Activated T-cell treated with anti-CD3 and anti-CD28 coated beads, Interleukin-2, amount 50 U/mL, for 72 hours (primary cell): ENCODE data around the gene SYMPK. TPM values are rescaled to one million over a fixed set of nuclear protein-coding genes. Genes with fewer than 3 reads are reported as not detected.
"Not testable (repeated sequence)": the region's sequence is repeated elsewhere in the genome, so short reads cannot be mapped to it uniquely, and the experiment has no call there.

Experiments used
- ATAC-seq, 2 donors: fragments of 150-1000 bp; cut with Tn5 transposase; replicated peaks in 1 of 2; 2 replicates each; pipeline ENCODE4 v1.10.0; 2021; ENCODE audit warnings: moderate library complexity in 2 of 2, mild to moderate bottlenecking in 1 of 2
- DNase-seq, 2 donors: peaks; one replicate each; pipeline ENCODE4 v3.0.0; 2021 to 2022; ENCODE audit warnings: mixed read lengths in 1 of 2
- H3K27ac Mint-ChIP-seq: one replicate; pipeline ENCODE4 v1.8.0; 2022; ENCODE audit warnings: mild to moderate bottlenecking, moderate library complexity, mixed read lengths
- H3K27me3 Mint-ChIP-seq: one replicate; pipeline ENCODE4 v1.8.0; 2022; ENCODE audit warnings: low read depth, mixed read lengths
- H3K36me3 Mint-ChIP-seq, 2 donors: one replicate each; pipeline ENCODE4 v1.8.0; 2022; ENCODE audit warnings: mixed read lengths in 2 of 2, mild to moderate bottlenecking in 1 of 2; ENCODE audit not compliant: insufficient read depth in 2 of 2
- H3K4me1 Mint-ChIP-seq: one replicate; pipeline ENCODE4 v1.8.0; 2022; ENCODE audit warnings: low read depth, mixed read lengths
- H3K4me3 Mint-ChIP-seq, 2 donors: one replicate each; pipeline ENCODE4 v1.8.0; 2022; ENCODE audit warnings: mild to moderate bottlenecking in 2 of 2, mixed read lengths in 2 of 2, moderate library complexity in 2 of 2
- H3K9me3 Mint-ChIP-seq, 2 donors: one replicate each; pipeline ENCODE4 v1.8.0; 2022; ENCODE audit warnings: mixed read lengths in 2 of 2
- total RNA-seq, 2 donors: library from RNA; stranded (reverse); gene quantifications; one replicate each; pipeline ENCODE4 v1.2.3, GENCODE V29; 2022

The SYMPK gene
- total RNA-seq, 2 donors from 2014 or later: 95.5 to 112 TPM

- Mint-ChIP-seq H3K36me3 (peaks cover 7 to 11% of the 10 kb centered on the region in 2 donors), H3K4me1 (peaks cover 17% of the 10 kb centered on the region)
- ATAC-seq: no peak
Measured at GRCh38 chr19:45897261-45897812, 34.4 kb upstream of the SYMPK start.

GRCh38 chr19:45895983-45896599 is 33.1 kb upstream of the SYMPK start:
- H3K36me3 Mint-ChIP-seq: peaks cover 5 to 11% of the 10 kb centered on the region in 2 donors
- peaks cover 17% of the 10 kb centered on the region for H3K4me1 Mint-ChIP-seq
- not testable (repeated sequence) for DNase-seq, H3K4me3 Mint-ChIP-seq, H3K27ac Mint-ChIP-seq, ATAC-seq, H3K9me3 Mint-ChIP-seq, H3K27me3 Mint-ChIP-seq

More at GRCh38 chr19:45897261-45897812, 34.4 kb upstream of the SYMPK start:
- DNase-seq: no peak
- Mint-ChIP-seq H3K27ac (no peak overlapping the region), H3K9me3 (no peaks in the 10 kb centered on the region), H3K4me3 (no peak overlapping the region), H3K27me3 (no peaks in the 10 kb centered on the region)

DNA sequence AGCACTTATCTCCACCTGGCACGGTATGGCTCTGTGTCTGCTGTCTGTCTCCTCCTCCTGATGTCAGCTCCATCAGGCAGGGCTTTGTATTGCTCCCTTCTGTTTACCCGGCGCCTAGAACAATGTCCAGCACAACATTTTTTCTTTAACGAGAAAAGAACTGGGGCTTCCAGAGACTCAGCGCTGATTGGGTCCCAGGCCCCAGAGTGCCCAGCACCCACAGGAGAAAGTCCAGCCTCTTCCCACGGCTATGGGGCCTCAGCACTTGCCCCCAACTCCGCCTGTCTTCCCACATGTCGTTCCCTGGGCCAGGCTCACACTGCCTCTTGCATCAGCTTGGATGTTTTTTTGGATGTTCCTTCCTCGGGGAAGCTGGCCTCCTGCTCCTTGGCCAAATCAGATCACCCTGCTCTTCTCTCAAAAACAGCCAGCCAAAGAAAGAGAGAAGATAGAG is 32.6 kb upstream of the SYMPK start:
- Mint-ChIP-seq H3K36me3 (peaks cover 5 to 11% of the 10 kb centered on the region in 2 donors), H3K4me3 (no peak overlapping the region), H3K27ac (no peak overlapping the region), H3K4me1 (peaks cover 12% of the 10 kb centered on the region), H3K27me3 (no peaks in the 10 kb centered on the region), H3K9me3 (no peaks in the 10 kb centered on the region)
- DNase-seq: no peak
- ATAC-seq: no peak

- ATAC-seq: no peak
- DNase-seq: no peak
- H3K4me1 Mint-ChIP-seq: peaks cover 11% of the 10 kb centered on the region
- H3K27me3 Mint-ChIP-seq: no peaks in the 10 kb centered on the region
- H3K36me3 Mint-ChIP-seq: peaks cover 0 to 8% of the 10 kb centered on the region in 2 donors
- H3K4me3 Mint-ChIP-seq: no peak overlapping the region
- H3K27ac Mint-ChIP-seq: no peak overlapping the region
- no peaks in the 10 kb centered on the region for H3K9me3 Mint-ChIP-seq
Measured at GRCh38 chr19:45890877-45891276, 27.9 kb upstream of the SYMPK start.

DNA sequence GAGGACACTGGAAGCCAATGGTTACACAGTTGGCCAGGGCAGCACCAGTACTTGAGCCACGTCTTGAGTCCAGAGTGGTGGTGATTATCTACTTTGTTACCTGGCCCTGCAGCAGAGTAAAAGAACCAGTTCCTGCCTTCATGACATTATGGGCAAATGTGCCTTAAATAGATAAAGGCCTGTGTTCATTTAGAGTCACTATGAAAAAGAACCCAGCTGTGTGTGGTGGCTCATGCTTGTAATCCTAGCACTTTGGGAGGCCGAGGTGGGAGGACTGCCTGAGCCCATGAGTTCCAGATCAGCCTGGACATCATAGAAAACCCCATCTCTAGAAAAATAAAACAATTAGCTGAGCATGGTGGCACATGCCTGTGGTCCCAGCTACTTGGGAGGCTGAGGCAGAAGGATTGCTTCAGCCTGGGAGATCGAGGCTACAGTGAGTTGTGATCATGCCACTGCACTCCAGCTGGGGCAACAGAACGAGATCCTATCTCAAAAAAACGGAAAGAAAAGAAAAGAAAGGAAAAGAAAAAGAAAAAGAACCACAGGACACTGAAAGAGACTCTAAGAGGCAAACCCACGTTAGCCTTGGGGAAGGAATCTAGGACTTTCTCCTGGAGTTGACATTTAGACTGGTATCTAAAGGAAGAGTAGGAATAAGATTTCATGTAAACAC is 26.4 kb upstream of the SYMPK start:
- H3K4me3 Mint-ChIP-seq: no peak overlapping the region
- DNase-seq (no peak), ATAC-seq (no peak)
- peaks cover 16% of the 10 kb centered on the region for H3K4me1 Mint-ChIP-seq
- no peaks in the 10 kb centered on the region for H3K9me3 Mint-ChIP-seq
- H3K27me3 Mint-ChIP-seq: no peaks in the 10 kb centered on the region
- H3K27ac Mint-ChIP-seq: no peak overlapping the region
- no peaks in the 10 kb centered on the region for H3K36me3 Mint-ChIP-seq

- DNase-seq: no peak
- Mint-ChIP-seq H3K27ac (peak overlapping the region; percentile 96), H3K36me3 (peaks cover 0 to 2% of the 10 kb centered on the region in 2 donors), H3K9me3 (no peaks in the 10 kb centered on the region), H3K4me3 (peak overlapping the region; percentile 99 to 100), H3K27me3 (no peaks in the 10 kb centered on the region), H3K4me1 (peaks cover 23% of the 10 kb centered on the region)
- no peak for ATAC-seq
Measured at GRCh38 chr19:45887200-45887710, 24.3 kb upstream of the SYMPK start.

DNA sequence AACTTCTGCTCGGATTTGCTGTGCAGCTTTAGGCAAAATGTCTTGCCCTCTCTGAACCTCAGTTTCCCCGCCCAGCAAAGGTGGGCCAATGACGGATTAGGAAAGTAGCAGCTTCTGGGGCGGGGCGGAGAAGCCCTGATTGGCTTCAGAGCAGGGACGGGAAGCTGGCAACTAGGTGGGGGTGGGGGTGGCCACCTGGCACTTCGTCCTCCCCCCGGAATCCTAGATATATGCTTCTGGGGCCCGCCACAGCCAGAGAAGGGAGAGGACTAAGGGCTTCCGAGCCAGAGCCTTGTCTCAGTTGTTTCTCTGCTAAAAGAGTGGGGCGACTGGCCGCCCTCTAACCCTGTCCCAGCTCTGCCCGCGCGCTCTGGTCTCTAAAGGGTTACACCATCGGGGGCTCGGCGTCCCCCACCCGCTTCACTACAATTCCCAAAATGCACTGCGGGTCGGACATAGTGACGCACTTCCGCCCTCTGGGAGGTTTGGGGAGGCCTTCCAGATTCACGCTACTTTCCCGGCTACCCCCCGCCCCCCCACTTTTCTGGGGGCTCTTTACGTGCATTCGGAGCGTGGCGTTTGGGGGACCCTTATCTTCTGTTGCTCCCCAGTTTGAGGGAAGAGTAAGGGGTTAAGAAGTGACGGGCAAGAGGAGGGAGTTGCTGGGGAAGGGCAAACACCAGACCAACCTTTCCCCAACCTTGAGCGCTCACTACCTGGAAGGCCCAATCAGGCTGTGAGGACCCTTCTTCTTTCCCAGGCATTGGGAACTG is 23.7 kb upstream of the SYMPK start:
- H3K4me1 Mint-ChIP-seq: peaks cover 29% of the 10 kb centered on the region
- DNase-seq: peak; percentile 89 to 95
- peak; percentile 83 to 84 for ATAC-seq
- no peaks in the 10 kb centered on the region for H3K27me3 Mint-ChIP-seq
- peak overlapping the region; percentile 96 for H3K27ac Mint-ChIP-seq
- H3K9me3 Mint-ChIP-seq: no peaks in the 10 kb centered on the region
- H3K4me3 Mint-ChIP-seq: peak overlapping the region; percentile 99 to 100
- peaks cover 0 to 2% of the 10 kb centered on the region in 2 donors for H3K36me3 Mint-ChIP-seq

DNA sequence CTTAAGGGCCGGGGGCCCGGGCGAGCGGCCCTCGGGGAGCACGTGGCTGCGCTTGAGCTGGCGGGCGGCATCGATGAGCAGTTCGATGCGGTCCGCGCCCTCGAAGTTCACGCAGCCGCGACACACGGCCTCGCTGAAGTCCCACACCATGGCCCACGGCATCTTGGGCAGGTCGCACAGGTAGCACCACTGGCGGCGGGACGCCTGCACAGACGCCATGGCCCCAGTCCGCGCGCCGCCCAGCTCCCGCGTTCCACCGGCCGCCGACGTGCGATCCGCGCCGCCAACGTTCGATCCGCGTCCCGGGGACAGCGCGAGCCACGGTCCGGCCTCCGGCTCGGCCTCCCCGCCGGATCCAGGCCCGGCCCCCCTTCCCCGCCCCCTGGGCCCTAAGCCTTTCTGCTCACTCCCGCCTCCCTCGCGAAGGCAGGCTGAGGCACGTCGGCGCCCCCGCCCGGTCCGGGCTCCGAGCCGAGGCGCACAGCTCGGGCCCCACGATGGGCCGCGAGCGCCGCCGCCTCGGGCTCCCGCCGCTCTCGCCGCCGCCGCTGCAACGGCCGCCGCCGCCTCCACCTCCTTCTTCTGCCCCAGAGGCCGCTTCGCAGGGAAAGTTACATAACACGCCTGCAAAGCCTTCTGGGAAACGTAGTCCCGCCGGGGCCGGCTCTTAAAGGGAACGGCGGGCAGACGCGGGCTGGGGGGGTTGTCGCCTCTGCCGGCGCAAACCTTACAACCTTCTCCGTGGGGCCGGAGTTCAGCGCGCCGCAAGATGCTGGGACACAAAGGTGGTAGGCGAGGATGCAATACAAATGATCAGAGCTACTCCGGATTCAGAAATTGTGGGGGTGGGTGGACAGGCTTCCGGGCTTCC is 22.8 kb upstream of the SYMPK start, which contains the start of gene IRF2BP1:
Gene IRF2BP1 (minus strand): TSS at position 586 of the 871 bp plus-strand sequence. CDS start 367 bp downstream, at position 219.
- Mint-ChIP-seq H3K36me3 (peaks cover 0 to 2% of the 10 kb centered on the region in 2 donors), H3K27ac (peak within 1 kb of the TSS; percentile 96), H3K4me1 (peaks cover 34% of the 10 kb centered on the region), H3K9me3 (no peaks in the 10 kb centered on the region), H3K4me3 (peak within 1 kb of the TSS; percentile 99 to 100), H3K27me3 (no peaks in the 10 kb centered on the region)
- DNase-seq (peak; percentile 91 to 95), ATAC-seq (peak; percentile 76)

DNA sequence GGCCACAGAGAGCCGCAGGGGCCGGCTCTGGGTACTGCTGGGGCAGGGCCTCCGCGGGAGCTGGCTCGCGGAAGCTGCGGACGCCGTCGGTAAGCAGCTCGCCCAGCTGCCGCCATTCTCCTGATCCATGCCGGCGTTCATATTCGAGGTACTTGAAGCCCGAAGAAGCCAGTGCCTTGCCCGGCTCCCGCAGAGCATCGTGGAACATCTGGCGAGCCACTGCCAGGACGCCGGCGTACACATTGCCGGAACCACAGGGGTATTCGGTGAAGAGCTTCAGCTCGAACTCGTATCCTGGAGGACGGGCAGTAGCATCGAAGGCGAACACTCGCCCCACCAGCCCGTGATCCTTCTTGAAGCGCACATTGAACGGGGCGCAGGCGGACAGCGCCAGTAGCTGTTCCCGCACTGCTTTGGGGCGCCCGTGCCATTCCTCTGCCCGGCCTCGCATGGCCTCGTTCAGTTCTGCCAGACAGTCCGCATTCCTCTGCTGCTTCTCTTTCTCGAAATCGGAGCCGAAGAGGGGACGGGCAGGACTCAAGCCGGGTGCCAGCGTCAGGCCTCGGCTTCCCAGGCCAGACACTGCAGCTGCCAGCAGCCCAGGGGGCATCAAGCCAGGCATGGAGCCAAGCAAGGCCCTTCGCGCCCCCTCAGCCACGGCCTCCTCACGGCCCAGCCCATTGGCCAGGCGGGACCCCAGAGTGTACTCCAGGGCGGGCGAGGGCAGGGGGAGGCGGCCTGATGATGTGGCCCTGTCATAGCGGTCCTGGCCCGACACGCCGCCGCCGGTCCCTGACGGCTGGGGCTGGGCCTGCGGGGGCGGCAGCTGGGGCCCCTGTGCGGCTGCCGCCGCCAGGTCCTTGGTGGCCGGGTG is 22.0 kb upstream of the SYMPK start:
- H3K27me3 Mint-ChIP-seq: no peaks in the 10 kb centered on the region
- peak; percentile 49 to 50 for DNase-seq
- peak in 1 of 2 donors; percentile 3 for ATAC-seq
- H3K9me3 Mint-ChIP-seq: no peaks in the 10 kb centered on the region
- no peak overlapping the region for H3K27ac Mint-ChIP-seq
- H3K4me1 Mint-ChIP-seq: peaks cover 34% of the 10 kb centered on the region
- H3K36me3 Mint-ChIP-seq: peaks cover 0 to 2% of the 10 kb centered on the region in 2 donors
- H3K4me3 Mint-ChIP-seq: peak overlapping the region; percentile 66 to 74

DNA sequence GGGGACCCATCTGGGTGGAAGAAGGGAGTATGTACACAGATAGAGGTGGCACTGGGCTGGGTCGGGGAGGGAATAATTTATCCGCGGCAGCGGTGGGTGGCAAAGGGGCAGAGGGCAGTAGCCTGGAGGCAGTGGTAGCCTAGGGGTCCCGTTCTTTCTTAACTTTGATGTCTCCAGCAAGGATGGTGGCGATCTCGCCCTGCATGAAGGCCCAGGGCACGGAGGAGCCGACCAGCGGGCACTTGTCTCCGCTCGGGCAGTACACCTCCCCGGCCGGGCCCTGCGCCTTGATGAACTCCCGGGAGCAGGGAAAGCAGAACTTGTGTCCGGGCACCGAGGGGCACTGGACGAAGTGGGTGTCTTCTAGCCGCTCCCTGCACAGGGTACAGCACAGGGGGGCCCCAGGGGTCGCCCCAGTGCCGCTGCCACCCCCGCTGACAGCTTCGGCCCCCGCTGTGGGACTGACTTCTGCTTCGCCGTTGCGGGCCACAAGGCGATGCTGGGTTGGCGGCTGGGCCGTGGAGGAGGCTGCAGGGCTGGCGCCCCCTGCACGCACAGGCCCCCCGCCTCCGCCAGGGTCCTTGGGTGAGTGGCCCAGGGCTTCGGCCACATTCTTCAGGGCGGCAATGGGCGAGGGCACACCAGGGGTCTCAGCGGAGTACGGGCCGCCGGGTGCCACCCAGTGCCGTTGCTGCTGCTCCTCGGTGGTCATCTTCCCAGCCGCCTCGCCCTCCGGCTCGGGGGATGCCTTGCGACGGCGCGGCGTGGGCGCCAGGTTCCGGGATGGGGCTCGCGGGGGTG is 21.1 kb upstream of the SYMPK start:
- Mint-ChIP-seq H3K36me3 (peaks cover 0 to 2% of the 10 kb centered on the region in 2 donors), H3K27me3 (no peaks in the 10 kb centered on the region), H3K9me3 (no peaks in the 10 kb centered on the region), H3K4me3 (peak overlapping the region; percentile 84 to 89), H3K27ac (no peak overlapping the region), H3K4me1 (peaks cover 34% of the 10 kb centered on the region)
- ATAC-seq (no peak), DNase-seq (no peak)

GRCh38 chr19:45883586-45883880 is 20.6 kb upstream of the SYMPK start:
- Mint-ChIP-seq H3K4me3 (peak overlapping the region; percentile 84 to 89), H3K36me3 (peaks cover 0 to 2% of the 10 kb centered on the region in 2 donors), H3K9me3 (no peaks in the 10 kb centered on the region), H3K27me3 (no peaks in the 10 kb centered on the region), H3K4me1 (peaks cover 36% of the 10 kb centered on the region), H3K27ac (peak overlapping the region; percentile 10)
- ATAC-seq (no peak), DNase-seq (no peak)
